SK-N-SH (cell line): Measurements from ENCODE around the gene RNF215.

ENCODE experiments used
- EP300 ChIP-seq, 2 experiments: IDR thresholded peaks; 2 replicates each; pipeline versions ENCODE4 v1.4.0 to v1.6.1; 2012; ENCODE audit warnings: borderline replicate concordance in 1 of 2, low read depth in 1 of 2, low read length in 1 of 2
- GATA2 ChIP-seq: sonication (generic); formaldehyde crosslinking; IDR thresholded peaks from 2 replicates; pipeline ENCODE4 v1.5.0; 2020; ENCODE audit warnings: mild to moderate bottlenecking, missing genetic modification reagents
- MAX ChIP-seq: IDR thresholded peaks from 2 replicates; pipeline ENCODE4 v1.4.0; 2012; ENCODE audit warnings: low read depth
- MEF2A ChIP-seq: IDR thresholded peaks from 2 replicates; pipeline ENCODE4 v1.4.0; 2012; ENCODE audit warnings: low read depth, borderline replicate concordance
- MXI1 ChIP-seq: IDR thresholded peaks from 2 replicates; pipeline ENCODE4 v1.6.1; 2012; ENCODE audit warnings: mild to moderate bottlenecking, low read depth, low read length, improper control_type of control experiment
- RFX5 ChIP-seq: IDR thresholded peaks from 2 replicates; pipeline ENCODE4 v1.6.1; 2012; ENCODE audit warnings: mild to moderate bottlenecking, improper control_type of control experiment, low read length
- SIN3A ChIP-seq: IDR thresholded peaks from 2 replicates; pipeline ENCODE4 v1.6.1; 2012; ENCODE audit warnings: low read depth, mild to moderate bottlenecking, low read length, moderate library complexity, borderline replicate concordance
- TEAD4 ChIP-seq: IDR thresholded peaks from 2 replicates; pipeline ENCODE4 v1.4.0; 2012; ENCODE audit warnings: mild to moderate bottlenecking, borderline replicate concordance; ENCODE audit not compliant: insufficient read depth
- TF ChIP-seq, protein P1 (sequence below): fragments of 200-600 bp; sonication (generic); IDR thresholded peaks from 2 replicates; pipeline ENCODE4 v1.6.1; 2017; ENCODE audit warnings: antibody characterized with exemption, mild to moderate bottlenecking, moderate library complexity
- TF ChIP-seq, protein P2 (sequence below): IDR thresholded peaks from 2 replicates; pipeline ENCODE4 v1.6.1; 2012; ENCODE audit warnings: mild to moderate bottlenecking, low read depth, low read length, moderate library complexity

DNA sequence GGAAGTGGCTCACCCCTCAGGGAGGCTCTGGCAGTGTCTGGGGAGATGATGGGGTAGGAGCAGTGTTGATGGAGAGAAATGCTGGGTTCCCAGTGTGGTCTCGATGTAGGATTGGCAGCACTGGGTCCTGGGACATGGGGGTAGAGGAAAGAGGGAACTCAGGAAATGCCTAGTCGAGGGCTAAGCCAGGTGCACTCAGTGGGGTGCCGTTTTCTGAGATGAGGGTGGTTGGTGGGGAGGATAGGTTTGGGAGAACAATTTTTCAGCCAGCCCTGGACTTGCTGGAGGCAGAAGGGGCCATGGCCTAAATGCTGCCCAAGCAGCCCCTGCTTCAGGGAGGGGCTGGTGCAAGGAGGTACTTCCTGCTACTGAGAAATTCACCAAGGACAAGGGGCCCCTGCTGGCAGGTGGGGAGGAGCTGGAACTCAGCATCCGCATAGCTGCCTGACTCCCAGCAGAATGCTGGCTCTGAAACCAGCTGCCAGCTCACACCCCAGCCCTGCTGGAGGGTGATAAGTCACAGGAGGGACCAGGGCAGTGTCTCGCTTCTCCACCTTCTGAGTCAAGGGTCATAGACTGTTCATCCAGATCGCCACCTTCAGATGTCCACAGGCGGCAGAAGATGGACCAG, 24.4 kb downstream of the RNF215 start:
- no peak for TF ChIP-seq EP300 (IDR thresholded peaks at IDR 0.05; ENCODE audit: borderline replicate concordance in 1 of 2, low read depth in 1 of 2, low read length in 1 of 2)
- TF ChIP-seq, protein P1, sequence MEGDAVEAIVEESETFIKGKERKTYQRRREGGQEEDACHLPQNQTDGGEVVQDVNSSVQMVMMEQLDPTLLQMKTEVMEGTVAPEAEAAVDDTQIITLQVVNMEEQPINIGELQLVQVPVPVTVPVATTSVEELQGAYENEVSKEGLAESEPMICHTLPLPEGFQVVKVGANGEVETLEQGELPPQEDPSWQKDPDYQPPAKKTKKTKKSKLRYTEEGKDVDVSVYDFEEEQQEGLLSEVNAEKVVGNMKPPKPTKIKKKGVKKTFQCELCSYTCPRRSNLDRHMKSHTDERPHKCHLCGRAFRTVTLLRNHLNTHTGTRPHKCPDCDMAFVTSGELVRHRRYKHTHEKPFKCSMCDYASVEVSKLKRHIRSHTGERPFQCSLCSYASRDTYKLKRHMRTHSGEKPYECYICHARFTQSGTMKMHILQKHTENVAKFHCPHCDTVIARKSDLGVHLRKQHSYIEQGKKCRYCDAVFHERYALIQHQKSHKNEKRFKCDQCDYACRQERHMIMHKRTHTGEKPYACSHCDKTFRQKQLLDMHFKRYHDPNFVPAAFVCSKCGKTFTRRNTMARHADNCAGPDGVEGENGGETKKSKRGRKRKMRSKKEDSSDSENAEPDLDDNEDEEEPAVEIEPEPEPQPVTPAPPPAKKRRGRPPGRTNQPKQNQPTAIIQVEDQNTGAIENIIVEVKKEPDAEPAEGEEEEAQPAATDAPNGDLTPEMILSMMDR: no peak
- no peak for TF ChIP-seq TEAD4
- no peak for TF ChIP-seq MXI1
- no peak for TF ChIP-seq SIN3A
- TF ChIP-seq, protein P2, sequence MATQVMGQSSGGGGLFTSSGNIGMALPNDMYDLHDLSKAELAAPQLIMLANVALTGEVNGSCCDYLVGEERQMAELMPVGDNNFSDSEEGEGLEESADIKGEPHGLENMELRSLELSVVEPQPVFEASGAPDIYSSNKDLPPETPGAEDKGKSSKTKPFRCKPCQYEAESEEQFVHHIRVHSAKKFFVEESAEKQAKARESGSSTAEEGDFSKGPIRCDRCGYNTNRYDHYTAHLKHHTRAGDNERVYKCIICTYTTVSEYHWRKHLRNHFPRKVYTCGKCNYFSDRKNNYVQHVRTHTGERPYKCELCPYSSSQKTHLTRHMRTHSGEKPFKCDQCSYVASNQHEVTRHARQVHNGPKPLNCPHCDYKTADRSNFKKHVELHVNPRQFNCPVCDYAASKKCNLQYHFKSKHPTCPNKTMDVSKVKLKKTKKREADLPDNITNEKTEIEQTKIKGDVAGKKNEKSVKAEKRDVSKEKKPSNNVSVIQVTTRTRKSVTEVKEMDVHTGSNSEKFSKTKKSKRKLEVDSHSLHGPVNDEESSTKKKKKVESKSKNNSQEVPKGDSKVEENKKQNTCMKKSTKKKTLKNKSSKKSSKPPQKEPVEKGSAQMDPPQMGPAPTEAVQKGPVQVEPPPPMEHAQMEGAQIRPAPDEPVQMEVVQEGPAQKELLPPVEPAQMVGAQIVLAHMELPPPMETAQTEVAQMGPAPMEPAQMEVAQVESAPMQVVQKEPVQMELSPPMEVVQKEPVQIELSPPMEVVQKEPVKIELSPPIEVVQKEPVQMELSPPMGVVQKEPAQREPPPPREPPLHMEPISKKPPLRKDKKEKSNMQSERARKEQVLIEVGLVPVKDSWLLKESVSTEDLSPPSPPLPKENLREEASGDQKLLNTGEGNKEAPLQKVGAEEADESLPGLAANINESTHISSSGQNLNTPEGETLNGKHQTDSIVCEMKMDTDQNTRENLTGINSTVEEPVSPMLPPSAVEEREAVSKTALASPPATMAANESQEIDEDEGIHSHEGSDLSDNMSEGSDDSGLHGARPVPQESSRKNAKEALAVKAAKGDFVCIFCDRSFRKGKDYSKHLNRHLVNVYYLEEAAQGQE: no peak
- no peak for TF ChIP-seq MEF2A
- no peak for TF ChIP-seq RFX5
- no peak for TF ChIP-seq GATA2 (CRISPR knock-in tag)
- TF ChIP-seq MAX: no peak
